K562 (cell line): ENCODE measurements around the gene GPC2. TPM values are rescaled to one million over a fixed set of nuclear protein-coding genes. Genes with fewer than 3 reads are reported as not detected.

Source experiments
- ARNT ChIP-seq, 2 experiments: fragments of 450-650 bp; IDR thresholded peaks; 2 replicates each; pipeline ENCODE4 v1.6.1; 2016; ENCODE audit warnings: mild to moderate bottlenecking in 1 of 2
- ASH1L ChIP-seq: fragments of 450-650 bp; IDR thresholded peaks from 2 replicates; pipeline ENCODE4 v1.6.1; 2018; ENCODE audit warnings: borderline replicate concordance, mild to moderate bottlenecking, low read depth; ENCODE audit not compliant: partially characterized antibody
- C11orf30 ChIP-seq: fragments of 450-650 bp; IDR thresholded peaks from 2 replicates; pipeline ENCODE4 v1.6.1; 2016; ENCODE audit warnings: low read depth, mild to moderate bottlenecking
- CEBPB ChIP-seq: fragments of 450-650 bp; IDR thresholded peaks from 2 replicates; pipeline ENCODE4 v1.6.1; 2016; ENCODE audit warnings: missing genetic modification characterization, missing compliant biosample characterization
- E2F4 ChIP-seq: sonication (generic); formaldehyde crosslinking; IDR thresholded peaks from 2 replicates; pipeline ENCODE4 v1.8.0; 2022; ENCODE audit warnings: mild to moderate bottlenecking, low read depth, missing genetic modification reagents
- EHMT2 ChIP-seq: fragments of 450-650 bp; IDR thresholded peaks from 2 replicates; pipeline ENCODE4 v1.6.1; 2018; ENCODE audit warnings: antibody characterized with exemption
- FOXJ2 ChIP-seq: fragments of 200-800 bp; sonication (Bioruptor generic); IDR thresholded peaks from 2 replicates; pipeline ENCODE4 v1.6.1; 2016; ENCODE audit warnings: missing genetic modification characterization, missing compliant biosample characterization
- FOXK2 ChIP-seq, 2 experiments: fragments of 450-650 bp; IDR thresholded peaks in 1 of 2; conservative IDR thresholded peaks in 1 of 2; 2 replicates each; pipeline ENCODE4 v1.6.1; 2016; ENCODE audit warnings: low read depth in 2 of 2, mild to moderate bottlenecking in 1 of 2
- FOXO4 ChIP-seq: fragments of 450-650 bp; formaldehyde crosslinking; IDR thresholded peaks from 2 replicates; pipeline ENCODE4 v1.4.0; 2020; ENCODE audit warnings: mild to moderate bottlenecking, moderate library complexity
- GMEB1 ChIP-seq: fragments of 250-450 bp; sonication (Bioruptor Pico); IDR thresholded peaks from 2 replicates; pipeline ENCODE4 v1.4.0; 2020; ENCODE audit warnings: mild to moderate bottlenecking
- GTF2E2 ChIP-seq: fragments of 200-800 bp; sonication (Bioruptor generic); IDR thresholded peaks from 2 replicates; pipeline ENCODE4 v1.6.1; 2016; ENCODE audit warnings: missing genetic modification characterization, missing compliant biosample characterization
- HDAC2 ChIP-seq: fragments of 450-650 bp; IDR thresholded peaks from 2 replicates; pipeline ENCODE4 v1.6.1; 2016; ENCODE audit warnings: mild to moderate bottlenecking
- HDAC6 ChIP-seq: IDR thresholded peaks from 2 replicates; pipeline ENCODE4 v1.6.1; 2012; ENCODE audit warnings: low read depth, mild to moderate bottlenecking, control low read depth, inconsistent platforms, low read length, moderate library complexity
- HIVEP1 ChIP-seq: fragments of 250-450 bp; sonication (Bioruptor Pico); IDR thresholded peaks from 2 replicates; pipeline ENCODE4 v1.4.0; 2020; ENCODE audit warnings: mild to moderate bottlenecking
- HMG20A ChIP-seq: fragments of 450-650 bp; formaldehyde crosslinking; conservative IDR thresholded peaks from 2 replicates; pipeline ENCODE4 v1.4.0; 2020; ENCODE audit warnings: mild to moderate bottlenecking, mixed read lengths
- NFIC ChIP-seq: fragments of 450-650 bp; IDR thresholded peaks from 2 replicates; pipeline ENCODE4 v1.6.1; 2017; ENCODE audit warnings: mild to moderate bottlenecking, inconsistent platforms
- RBM39 ChIP-seq: fragments of 200-400 bp; formaldehyde crosslinking; optimal IDR thresholded peaks from 2 replicates; pipeline ENCODE3; 2018; ENCODE audit warnings: low read depth, low read length
- SMAD3 ChIP-seq: fragments of 450-650 bp; formaldehyde crosslinking; conservative IDR thresholded peaks from 2 replicates; pipeline ENCODE4 v1.4.0; 2020; ENCODE audit warnings: mild to moderate bottlenecking
- SRSF1 ChIP-seq: fragments of 200-400 bp; formaldehyde crosslinking; IDR thresholded peaks from 2 replicates; pipeline ENCODE4 v1.6.1; 2017; ENCODE audit warnings: mild to moderate bottlenecking, low read depth, low read length, moderate library complexity
- TFAP4 ChIP-seq: sonication (generic); formaldehyde crosslinking; IDR thresholded peaks from 2 replicates; pipeline ENCODE4 v1.8.0; 2022; ENCODE audit warnings: missing genetic modification reagents, mild to moderate bottlenecking, moderate library complexity, borderline replicate concordance
- ZEB2 ChIP-seq: fragments of 450-650 bp; IDR thresholded peaks from 2 replicates; pipeline ENCODE4 v1.6.1; 2016
- ZNF41 ChIP-seq: fragments of 250-450 bp; sonication (Bioruptor Pico); conservative IDR thresholded peaks from 2 replicates; pipeline ENCODE4 v1.4.0; 2020; ENCODE audit warnings: mild to moderate bottlenecking
- ZNF444 ChIP-seq: fragments of 250-450 bp; sonication (Bioruptor Pico); IDR thresholded peaks from 2 replicates; pipeline ENCODE4 v1.4.0; 2020; ENCODE audit warnings: mild to moderate bottlenecking, moderate library complexity
- ZNF445 ChIP-seq: fragments of 250-450 bp; sonication (Bioruptor Pico); IDR thresholded peaks from 2 replicates; pipeline ENCODE4 v1.4.0; 2020; ENCODE audit warnings: low read depth, mild to moderate bottlenecking, moderate library complexity
- ZNF785 ChIP-seq: fragments of 250-450 bp; sonication (Bioruptor Pico); IDR thresholded peaks from 2 replicates; pipeline ENCODE4 v1.4.0; 2020; ENCODE audit warnings: mild to moderate bottlenecking
- polyA plus RNA-seq, 8 experiments: library from polyadenylated mRNA; depleted of rRNA in 4 of 8; stranded (reverse) in 5 of 8; unstranded in 3 of 8; fragments of >200 nt; fragmentation: Nextera tagmentation in 2 of 8; fragmentation: Illumina TruSeq in 1 of 8; extraction: Ambion mirVana in 2 of 8; extraction: Trizol in 1 of 8; gene quantifications; 2 replicates each; pipeline versions ENCODE4 v1.2.1 to v1.2.3, GENCODE V29; 2011 to 2014; ENCODE audit warnings: inconsistent platforms in 1 of 8, missing spikeins in 1 of 8
- total RNA-seq, 7 experiments: library from RNA; depleted of rRNA in 6 of 7; stranded (reverse); fragments of >200 nt in 6 of 7; fragmentation: Illumina TruSeq in 2 of 7; extraction: Trizol in 2 of 7; gene quantifications; 2 replicates each; pipeline versions ENCODE4 v1.2.1 to v1.2.3, GENCODE V29; 2011 to 2021; ENCODE audit warnings: low replicate concordance in 1 of 7

Gene GPC2
- total and polyA plus RNA-seq, 9 of the 15 experiments (the other 6 are each of a cell fraction or from before 2014, with no cell fraction given): 0.06 to 7.7 (median 1.4) TPM; not detected in 1

- TF ChIP-seq GMEB1: peak; percentile 41; the same call in 1 of the 2 replicates
- peak; percentile 7 to 62; a peak in 2 of 4 replicates for TF ChIP-seq FOXK2 (conservative IDR thresholded peaks at IDR 0.05 in 1 of 2, IDR thresholded peaks at IDR 0.05 in 1 of 2; ENCODE audit: low read depth in 2 of 2)
- TF ChIP-seq ASH1L: peak; percentile 37
- 0 out of 2 replicates have a peak, but pooled peaks have one; percentile 37 for TF ChIP-seq HIVEP1 (CRISPR knock-in tag)
- no peak for TF ChIP-seq ZNF785 (CRISPR knock-in tag)
- no peak for TF ChIP-seq E2F4 (CRISPR knock-in tag)
- no peak for TF ChIP-seq RBM39
- TF ChIP-seq GTF2E2: 0 out of 2 replicates have a peak, but pooled peaks have one; percentile 18
- TF ChIP-seq HDAC2: peak; percentile 49; the same call in 1 of the 2 replicates
- TF ChIP-seq CEBPB (tag): peak; percentile 83
- 0 out of 2 replicates have a peak, but pooled peaks have one; percentile 43 for TF ChIP-seq ZNF444
- TF ChIP-seq NFIC: no peak
- TF ChIP-seq ZNF41: no peak
- no peak for TF ChIP-seq SRSF1
- TF ChIP-seq ZEB2: 0 out of 2 replicates have a peak, but pooled peaks have one; percentile 20
- TF ChIP-seq ARNT (IDR thresholded peaks at IDR 0.05): peak in 1 of 2 experiments; percentile 72; a peak in 1 of 4 replicates
- 0 out of 2 replicates have a peak, but pooled peaks have one; percentile 52 for TF ChIP-seq SMAD3
- TF ChIP-seq TFAP4 (CRISPR knock-in tag): peak; percentile 66; the same call in 1 of the 2 replicates
- 0 out of 2 replicates have a peak, but pooled peaks have one; percentile 34 for TF ChIP-seq FOXJ2 (tag)
- 0 out of 2 replicates have a peak, but pooled peaks have one; percentile 48 for TF ChIP-seq ZNF445
- no peak for TF ChIP-seq HMG20A
- no peak for TF ChIP-seq HDAC6
- no peak for TF ChIP-seq EHMT2
- no peak for TF ChIP-seq FOXO4 (CRISPR knock-in tag)
- TF ChIP-seq C11orf30: peak; percentile 76; the same call in 1 of the 2 replicates
These were observed 13.0 kb upstream of the GPC2 start (continued) for GRCh38 chr7:100190048-100190711.
